GM23248 (cell line): Measurements from ENCODE around the gene SLC23A1.

ENCODE experiments used
- EZH2 ChIP-seq: fragments of 200-600 bp; sonication (generic); IDR thresholded peaks from 2 replicates; pipeline ENCODE4 v1.6.1; 2018; ENCODE audit warnings: antibody characterized with exemption, mild to moderate bottlenecking; ENCODE audit not compliant: insufficient read depth, poor library complexity, severe bottlenecking
- EZH2phosphoT487 ChIP-seq: fragments of 200-600 bp; sonication (generic); IDR thresholded peaks from 2 replicates; pipeline ENCODE4 v1.6.1; 2018; ENCODE audit warnings: antibody characterized with exemption, moderate library complexity, mild to moderate bottlenecking, low read depth; ENCODE audit not compliant: insufficient read depth

- TF ChIP-seq EZH2phosphoT487 (no peak), EZH2 (no peak)
Observed at GRCh38 chr5:139404484-139404840, 21.4 kb upstream of the SLC23A1 start.
